H9 (cell line): ENCODE results near the gene PRKCA. TPM values are rescaled to one million over a fixed set of nuclear protein-coding genes. Genes with fewer than 3 reads are reported as not detected.

ENCODE experiments used
- DNase-seq: peaks from one replicate; pipeline ENCODE4 v3.0.0-alpha.2; 2017
- H2AFZ ChIP-seq: one replicate; pipeline ENCODE4 v1.6.1; 2013; ENCODE audit warnings: mild to moderate bottlenecking, low read length, control low read depth, moderate library complexity
- H2AK5ac ChIP-seq: 2 replicates; pipeline ENCODE4 v1.6.1; 2013; ENCODE audit warnings: low read length, control low read depth, mixed read lengths; ENCODE audit not compliant: insufficient read length
- H2BK120ac ChIP-seq: one replicate; pipeline ENCODE4 v1.6.1; 2013; ENCODE audit warnings: low read depth, mild to moderate bottlenecking, low read length, control low read depth, inconsistent platforms; ENCODE audit not compliant: poor library complexity, severe bottlenecking
- H2BK12ac ChIP-seq: 2 replicates; pipeline ENCODE4 v1.6.1; 2013; ENCODE audit warnings: low read length, control low read depth, mixed read lengths, low read depth; ENCODE audit not compliant: insufficient read length
- H2BK15ac ChIP-seq: 2 replicates; pipeline ENCODE4 v1.6.1; 2013; ENCODE audit warnings: low read depth, low read length, control low read depth
- H2BK20ac ChIP-seq: one replicate; pipeline ENCODE4 v1.6.1; 2013; ENCODE audit warnings: low read depth, mild to moderate bottlenecking, low read length, control low read depth, inconsistent platforms; ENCODE audit not compliant: poor library complexity, severe bottlenecking
- H2BK5ac ChIP-seq: 2 replicates; pipeline ENCODE4 v1.6.1; 2013; ENCODE audit warnings: low read length, control low read depth, mixed read lengths; ENCODE audit not compliant: insufficient read length
- H3K14ac ChIP-seq: 2 replicates; pipeline ENCODE4 v1.6.1; 2013; ENCODE audit warnings: low read length, control low read depth; ENCODE audit not compliant: insufficient read depth
- H3K18ac ChIP-seq: 2 replicates; pipeline ENCODE4 v1.6.1; 2013; ENCODE audit warnings: low read depth, mild to moderate bottlenecking, mixed read lengths, low read length, control low read depth; ENCODE audit not compliant: insufficient read length
- H3K23ac ChIP-seq: 2 replicates; pipeline ENCODE4 v1.6.1; 2013; ENCODE audit warnings: low read length, control low read depth, mixed read lengths, low read depth; ENCODE audit not compliant: insufficient read length
- H3K23me2 ChIP-seq: 2 replicates; pipeline ENCODE4 v1.6.1; 2013; ENCODE audit warnings: low read depth, mild to moderate bottlenecking, mixed read lengths, low read length, control low read depth; ENCODE audit not compliant: insufficient read length, poor library complexity, severe bottlenecking
- H3K27ac ChIP-seq: 2 replicates; pipeline ENCODE4 v1.5.1; 2013; ENCODE audit warnings: low read length, control low read depth, mixed read lengths, low read depth; ENCODE audit not compliant: insufficient read length
- H3K27me3 ChIP-seq: 2 replicates; pipeline ENCODE4 v1.6.1; 2013; ENCODE audit warnings: low read length, control low read depth, inconsistent platforms; ENCODE audit not compliant: insufficient read depth
- H3K4ac ChIP-seq: 2 replicates; pipeline ENCODE4 v1.6.1; 2013; ENCODE audit warnings: low read depth, mild to moderate bottlenecking, control low read depth, inconsistent platforms, low read length, moderate library complexity
- H3K4me1 ChIP-seq: 2 replicates; pipeline ENCODE4 v1.6.1; 2013; ENCODE audit warnings: low read length, control low read depth, inconsistent platforms; ENCODE audit not compliant: insufficient read depth
- H3K4me2 ChIP-seq: 2 replicates; pipeline ENCODE4 v1.6.1; 2013; ENCODE audit warnings: low read length, control low read depth, mixed read lengths; ENCODE audit not compliant: insufficient read length, insufficient read depth
- H3K56ac ChIP-seq: 2 replicates; pipeline ENCODE4 v1.6.1; 2013; ENCODE audit warnings: low read depth, mild to moderate bottlenecking, mixed read lengths, low read length, control low read depth; ENCODE audit not compliant: insufficient read length
- H3K79me1 ChIP-seq: 2 replicates; pipeline ENCODE4 v1.6.1; 2013; ENCODE audit warnings: low read depth, mild to moderate bottlenecking, moderate library complexity, low read length, control low read depth, inconsistent platforms; ENCODE audit not compliant: insufficient read depth, poor library complexity, severe bottlenecking
- H3K79me2 ChIP-seq: 2 replicates; pipeline ENCODE4 v1.6.1; 2013; ENCODE audit warnings: low read length, control low read depth, inconsistent platforms; ENCODE audit not compliant: insufficient read depth
- H3K9ac ChIP-seq: 2 replicates; pipeline ENCODE4 v1.6.1; 2013; ENCODE audit warnings: low read length, control low read depth, mixed read lengths; ENCODE audit not compliant: insufficient read length; ENCODE audit errors: extremely low read depth
- H3K9me3 ChIP-seq: one replicate; pipeline ENCODE4 v1.6.1; 2013; ENCODE audit warnings: low read depth, low read length, inconsistent platforms; ENCODE audit not compliant: control insufficient read depth
- H3T11ph ChIP-seq: one replicate; pipeline ENCODE4 v1.6.1; 2013; ENCODE audit warnings: mild to moderate bottlenecking, low read length, control low read depth, inconsistent platforms
- H4K20me1 ChIP-seq: one replicate; pipeline ENCODE4 v1.6.1; 2013; ENCODE audit not compliant: control insufficient read depth, insufficient read length, insufficient read depth
- H4K5ac ChIP-seq: 2 replicates; pipeline ENCODE4 v1.6.1; 2013; ENCODE audit warnings: low read depth, mild to moderate bottlenecking, mixed read lengths, low read length, control low read depth; ENCODE audit not compliant: insufficient read length
- H4K8ac ChIP-seq: replicated peaks from 2 replicates; pipeline ENCODE4 v1.6.1; 2013; ENCODE audit warnings: low read length, control low read depth, mixed read lengths, low read depth; ENCODE audit not compliant: insufficient read length
- H4K91ac ChIP-seq: 2 replicates; pipeline ENCODE4 v1.6.1; 2013; ENCODE audit warnings: low read depth, mild to moderate bottlenecking, moderate library complexity, mixed read lengths, low read length, control low read depth; ENCODE audit not compliant: insufficient read length
- H3K27ac Mint-ChIP-seq, 3 experiments: 2 replicates in 2 of 3; 3 replicates in 1 of 3; pipeline ENCODE4 v1.8.0; 2020 to 2021; ENCODE audit warnings: mixed read lengths in 3 of 3, mild to moderate bottlenecking in 1 of 3, moderate library complexity in 1 of 3
- H3K27me3 Mint-ChIP-seq: 2 replicates; pipeline ENCODE4 v1.8.0; 2021; ENCODE audit warnings: low read depth, mild to moderate bottlenecking, moderate library complexity, mixed read lengths
- H3K36me3 Mint-ChIP-seq, 3 experiments: 2 replicates in 2 of 3; 3 replicates in 1 of 3; pipeline ENCODE4 v1.8.0; 2020 to 2021; ENCODE audit warnings: low read depth in 3 of 3, mixed read lengths in 3 of 3; ENCODE audit not compliant: insufficient read depth in 1 of 3
- H3K4me1 Mint-ChIP-seq, 2 experiments: 2 replicates each; pipeline ENCODE4 v1.8.0; 2020; ENCODE audit warnings: mixed read lengths in 2 of 2
- H3K4me3 Mint-ChIP-seq, 2 experiments: 2 replicates in 1 of 2; 3 replicates in 1 of 2; pipeline ENCODE4 v1.8.0; 2020 to 2021; ENCODE audit warnings: mild to moderate bottlenecking in 2 of 2, mixed read lengths in 2 of 2, moderate library complexity in 1 of 2
- H3K9me3 Mint-ChIP-seq, 2 experiments: 2 replicates in 1 of 2; 3 replicates in 1 of 2; pipeline ENCODE4 v1.8.0; 2020; ENCODE audit warnings: mild to moderate bottlenecking in 2 of 2, mixed read lengths in 2 of 2, moderate library complexity in 1 of 2
- CTCF ChIP-seq: fragments of 200-600 bp; sonication (generic); conservative IDR thresholded peaks from 3 replicates; pipeline ENCODE4 v1.8.0; 2021; ENCODE audit warnings: antibody characterized with exemption, mild to moderate bottlenecking
- WGBS: extraction: QIAGEN DNeasy Blood & Tissue Kit; methylation state at CpG from one replicate; pipeline ENCODE4 v1.1.7; 2013; ENCODE audit warnings: missing lambda C conversion rate, low lambda C conversion rate, mixed read lengths; ENCODE audit not compliant: insufficient read length; ENCODE audit errors: extremely low coverage; 5-methylcytosine and 5-hydroxymethylcytosine counted together
- total RNA-seq: library from RNA; stranded (reverse); gene quantifications from 2 replicates; pipeline ENCODE4 v1.2.1, GENCODE V29; 2021

PRKCA gene
- total RNA-seq, 1 experiment from 2014 or later: 10.5 TPM

GRCh38 chr17:66691644-66692420 is 389.4 kb downstream of the PRKCA start:
- Histone ChIP-seq H3K79me2 (no peaks in the 10 kb centered on the region), H3K9ac (no peak overlapping the region), H2AFZ (no peak overlapping the region), H3K4ac (no peak overlapping the region), H3K27ac (no peak overlapping the region), H3K14ac (no peak overlapping the region), H3K23ac (no peak overlapping the region), H3K4me2 (no peak overlapping the region), H4K20me1 (no peaks in the 10 kb centered on the region), H2BK15ac (no peak overlapping the region), H3T11ph (no peak overlapping the region), H3K27me3 (no peaks in the 10 kb centered on the region; the same call in 1 of the 2 replicates), H3K56ac (no peak overlapping the region), H2BK120ac (no peak overlapping the region), H2AK5ac (no peak overlapping the region), H2BK20ac (no peak overlapping the region), H3K23me2 (no peaks in the 10 kb centered on the region), H2BK5ac (no peak overlapping the region), H2BK12ac (no peak overlapping the region), H4K5ac (no peak overlapping the region), H4K91ac (no peak overlapping the region), H4K8ac (no peak overlapping the region), H3K79me1 (no peaks in the 10 kb centered on the region), H3K18ac (no peak overlapping the region), H3K4me1 (peaks cover 7% of the 10 kb centered on the region; the same call in 1 of the 2 replicates), H3K9me3 (no peaks in the 10 kb centered on the region)
- Mint-ChIP-seq H3K27ac (peak overlapping the region in 2 of 3 experiments; percentile 22 to 79; a peak in 5 of 7 replicates), H3K36me3 (peaks cover 0 to 6% (median under 1%) of the 10 kb centered on the region in 3 experiments; a peak in 2 of 7 replicates), H3K9me3 (no peaks in the 10 kb centered on the region), H3K27me3 (no peaks in the 10 kb centered on the region), H3K4me1 (peaks cover 13 to 23% of the 10 kb centered on the region in 2 experiments), H3K4me3 (no peak overlapping the region)
- no peak for TF ChIP-seq CTCF
- no CpG with 5 or more reads among the region's 12 CpGs for WGBS
- peak; percentile 29 for DNase-seq
